ENCODE data around the gene KCNE4.

DNA sequence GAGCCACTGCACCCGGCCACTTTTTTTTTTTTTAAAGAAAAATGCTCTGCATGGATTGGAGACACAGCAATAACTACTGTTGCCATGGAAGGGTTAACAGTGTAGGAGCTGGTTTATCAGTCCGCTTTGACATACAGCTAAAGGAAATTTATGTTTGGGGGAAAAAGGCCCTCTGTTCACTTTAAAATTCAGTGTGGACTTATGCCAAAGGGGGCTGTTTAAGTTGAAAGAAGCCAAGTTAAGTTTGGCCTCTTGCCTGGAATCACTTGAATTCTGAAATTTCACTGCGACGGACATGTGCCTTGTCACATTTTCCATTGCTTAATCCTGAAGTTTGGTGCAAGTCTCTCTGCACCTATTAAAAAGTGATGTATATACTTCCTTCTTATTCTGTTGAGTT, 3.1 kb downstream of the KCNE4 start:
- TF ChIP-seq, protein P1, sequence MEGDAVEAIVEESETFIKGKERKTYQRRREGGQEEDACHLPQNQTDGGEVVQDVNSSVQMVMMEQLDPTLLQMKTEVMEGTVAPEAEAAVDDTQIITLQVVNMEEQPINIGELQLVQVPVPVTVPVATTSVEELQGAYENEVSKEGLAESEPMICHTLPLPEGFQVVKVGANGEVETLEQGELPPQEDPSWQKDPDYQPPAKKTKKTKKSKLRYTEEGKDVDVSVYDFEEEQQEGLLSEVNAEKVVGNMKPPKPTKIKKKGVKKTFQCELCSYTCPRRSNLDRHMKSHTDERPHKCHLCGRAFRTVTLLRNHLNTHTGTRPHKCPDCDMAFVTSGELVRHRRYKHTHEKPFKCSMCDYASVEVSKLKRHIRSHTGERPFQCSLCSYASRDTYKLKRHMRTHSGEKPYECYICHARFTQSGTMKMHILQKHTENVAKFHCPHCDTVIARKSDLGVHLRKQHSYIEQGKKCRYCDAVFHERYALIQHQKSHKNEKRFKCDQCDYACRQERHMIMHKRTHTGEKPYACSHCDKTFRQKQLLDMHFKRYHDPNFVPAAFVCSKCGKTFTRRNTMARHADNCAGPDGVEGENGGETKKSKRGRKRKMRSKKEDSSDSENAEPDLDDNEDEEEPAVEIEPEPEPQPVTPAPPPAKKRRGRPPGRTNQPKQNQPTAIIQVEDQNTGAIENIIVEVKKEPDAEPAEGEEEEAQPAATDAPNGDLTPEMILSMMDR (conservative IDR thresholded peaks at IDR 0.05 in 1 of 2, IDR thresholded peaks at IDR 0.05 in 1 of 2; ENCODE audit: low read depth in 1 of 2, low read length in 2 of 2), result no peak
- TF ChIP-seq EZH2 (IDR thresholded peaks at IDR 0.05; ENCODE audit: low read length, missing control alignments), result no peak

Measured in fibroblast of lung (primary cell).